Cardiac muscle cell (in vitro differentiated cells and primary cell): ENCODE data around the gene SOX2. TPM values are rescaled to one million over a fixed set of nuclear protein-coding genes. Genes with fewer than 3 reads are reported as not detected.
A peak's percentile ranks its signal among the peaks of the same experiment; 100 is the strongest.

Experiments used
- DNase-seq, 2 donors: peaks; one replicate each; pipeline versions ENCODE4 v3.0.0 to v3.0.0-alpha.2; 2010 to 2017; ENCODE audit warnings: low read depth in 1 of 2, low spot score in 1 of 2
- H3K27ac ChIP-seq: fragments of 200-600 bp; sonication (generic); 2 replicates; pipeline ENCODE4 v1.5.1; 2016
- H3K27me3 ChIP-seq: fragments of 200-600 bp; sonication (generic); 2 replicates; pipeline ENCODE4 v1.6.0; 2016; ENCODE audit warnings: control low read depth
- H3K36me3 ChIP-seq: fragments of 200-600 bp; sonication (generic); 2 replicates; pipeline ENCODE4 v1.5.1; 2016; ENCODE audit warnings: control low read depth
- H3K4me1 ChIP-seq: fragments of 200-600 bp; sonication (generic); 2 replicates; pipeline ENCODE4 v1.8.1; 2017; ENCODE audit warnings: low read depth, mild to moderate bottlenecking, mixed run types
- H3K4me3 ChIP-seq: fragments of 200-600 bp; sonication (generic); 2 replicates; pipeline ENCODE4 v1.5.1; 2016; ENCODE audit warnings: mild to moderate bottlenecking
- H3K9me3 ChIP-seq: fragments of 200-600 bp; sonication (generic); 2 replicates; pipeline ENCODE4 v1.5.1; 2017; ENCODE audit warnings: low read depth, mild to moderate bottlenecking, control low read depth
- polyA plus RNA-seq: library from polyadenylated mRNA; unstranded; fragments of >200 nt; fragmentation: Nextera tagmentation; extraction: Ambion mirVana; gene quantifications from 2 replicates; pipeline ENCODE4 v1.2.1, GENCODE V29; 2016
- total RNA-seq: library from RNA; depleted of rRNA; stranded (reverse); fragments of >200 nt; gene quantifications from 2 replicates; pipeline ENCODE4 v1.2.3, GENCODE V29; 2016
- TF ChIP-seq, protein P1 (sequence below): IDR thresholded peaks from 2 replicates; pipeline ENCODE4 v1.5.1; 2012; ENCODE audit warnings: low read depth, mild to moderate bottlenecking, low read length

The SOX2 gene
- total and polyA plus RNA-seq, 2 experiments from 2014 or later = 0.18 TPM; not detected in 1

DNA sequence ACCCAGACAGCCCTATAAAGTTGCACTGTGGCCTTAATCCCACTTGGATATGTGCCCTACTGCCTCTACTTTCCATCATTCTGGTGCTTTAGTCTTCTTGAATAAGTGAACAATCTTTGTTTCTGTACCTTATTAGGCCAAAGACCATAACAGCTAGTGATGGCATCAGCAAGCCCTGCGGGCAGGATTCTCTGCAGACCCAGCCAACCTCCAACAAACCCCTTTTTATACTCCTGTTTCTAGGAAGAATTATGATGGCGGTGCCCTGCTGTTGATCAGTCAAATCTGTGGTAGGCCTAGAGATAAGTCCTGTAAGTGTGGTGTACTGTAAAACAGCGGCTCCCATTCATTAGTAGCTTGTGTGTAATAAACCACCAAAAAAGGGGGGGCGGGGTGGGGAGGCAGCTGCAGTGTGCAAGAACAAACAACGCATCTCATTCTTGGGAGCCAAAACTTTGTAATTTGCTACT, 40.5 kb downstream of the SOX2 start:
- H3K9me3 ChIP-seq = no peaks in the 10 kb centered on the region
- no peaks in the 10 kb centered on the region for H3K36me3 ChIP-seq
- DNase-seq = peak in 1 of 2 donors; percentile 1
- peaks cover 17% of the 10 kb centered on the region for H3K4me1 ChIP-seq
- H3K27me3 ChIP-seq = no peaks in the 10 kb centered on the region
- H3K4me3 ChIP-seq = no peak overlapping the region
- TF ChIP-seq, protein P1, sequence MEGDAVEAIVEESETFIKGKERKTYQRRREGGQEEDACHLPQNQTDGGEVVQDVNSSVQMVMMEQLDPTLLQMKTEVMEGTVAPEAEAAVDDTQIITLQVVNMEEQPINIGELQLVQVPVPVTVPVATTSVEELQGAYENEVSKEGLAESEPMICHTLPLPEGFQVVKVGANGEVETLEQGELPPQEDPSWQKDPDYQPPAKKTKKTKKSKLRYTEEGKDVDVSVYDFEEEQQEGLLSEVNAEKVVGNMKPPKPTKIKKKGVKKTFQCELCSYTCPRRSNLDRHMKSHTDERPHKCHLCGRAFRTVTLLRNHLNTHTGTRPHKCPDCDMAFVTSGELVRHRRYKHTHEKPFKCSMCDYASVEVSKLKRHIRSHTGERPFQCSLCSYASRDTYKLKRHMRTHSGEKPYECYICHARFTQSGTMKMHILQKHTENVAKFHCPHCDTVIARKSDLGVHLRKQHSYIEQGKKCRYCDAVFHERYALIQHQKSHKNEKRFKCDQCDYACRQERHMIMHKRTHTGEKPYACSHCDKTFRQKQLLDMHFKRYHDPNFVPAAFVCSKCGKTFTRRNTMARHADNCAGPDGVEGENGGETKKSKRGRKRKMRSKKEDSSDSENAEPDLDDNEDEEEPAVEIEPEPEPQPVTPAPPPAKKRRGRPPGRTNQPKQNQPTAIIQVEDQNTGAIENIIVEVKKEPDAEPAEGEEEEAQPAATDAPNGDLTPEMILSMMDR = no peak
- no peak overlapping the region for H3K27ac ChIP-seq

DNA sequence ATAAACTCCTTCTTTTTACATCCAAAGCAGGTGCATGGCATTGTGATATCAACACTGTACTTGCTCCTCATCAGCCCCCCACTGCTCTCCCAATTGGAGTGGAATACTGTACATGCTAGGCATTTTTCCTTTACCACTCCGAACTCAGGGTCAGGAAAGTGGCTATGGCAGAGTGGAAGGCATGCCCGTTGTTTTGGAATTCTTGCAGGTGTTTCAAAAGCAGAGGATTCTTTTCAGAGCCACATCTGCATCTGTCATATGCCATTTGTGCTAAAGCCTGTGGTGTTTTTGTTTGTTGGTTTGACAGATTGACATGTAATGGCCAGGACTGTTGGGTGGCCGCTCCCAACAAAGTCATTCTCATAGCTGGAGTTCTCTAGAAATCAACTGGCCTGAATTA, 41.7 kb downstream of the SOX2 start:
- Histone ChIP-seq H3K4me1 (peaks cover 22% of the 10 kb centered on the region), H3K36me3 (no peaks in the 10 kb centered on the region), H3K27ac (no peak overlapping the region), H3K4me3 (no peak overlapping the region), H3K9me3 (no peaks in the 10 kb centered on the region), H3K27me3 (no peaks in the 10 kb centered on the region)
- no peak for DNase-seq
- TF ChIP-seq, protein P1 = no peak

DNA sequence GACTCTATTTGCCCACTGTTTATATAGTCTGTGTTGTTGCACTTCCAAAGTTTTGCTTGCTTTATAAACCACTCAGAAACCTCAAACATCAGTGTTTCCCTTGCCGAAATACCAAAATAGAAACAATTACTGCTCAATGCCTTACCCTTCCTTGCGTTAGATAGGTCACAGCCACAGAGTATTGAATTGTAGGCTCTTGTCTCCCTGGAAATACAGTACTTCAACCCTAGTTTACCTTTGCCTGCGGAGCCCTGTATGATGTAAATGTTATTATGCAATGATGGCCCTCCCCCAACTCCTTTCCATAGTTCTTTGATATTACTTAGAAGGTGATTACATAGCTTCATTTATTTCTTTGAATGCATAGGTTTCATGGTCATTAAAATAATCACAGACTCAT, 44.2 kb downstream of the SOX2 start:
- TF ChIP-seq, protein P1 = no peak
- Histone ChIP-seq H3K9me3 (no peaks in the 10 kb centered on the region), H3K36me3 (no peaks in the 10 kb centered on the region), H3K4me1 (peaks cover 22% of the 10 kb centered on the region), H3K4me3 (no peak overlapping the region), H3K27ac (no peak overlapping the region), H3K27me3 (no peaks in the 10 kb centered on the region)
- no peak for DNase-seq

DNA sequence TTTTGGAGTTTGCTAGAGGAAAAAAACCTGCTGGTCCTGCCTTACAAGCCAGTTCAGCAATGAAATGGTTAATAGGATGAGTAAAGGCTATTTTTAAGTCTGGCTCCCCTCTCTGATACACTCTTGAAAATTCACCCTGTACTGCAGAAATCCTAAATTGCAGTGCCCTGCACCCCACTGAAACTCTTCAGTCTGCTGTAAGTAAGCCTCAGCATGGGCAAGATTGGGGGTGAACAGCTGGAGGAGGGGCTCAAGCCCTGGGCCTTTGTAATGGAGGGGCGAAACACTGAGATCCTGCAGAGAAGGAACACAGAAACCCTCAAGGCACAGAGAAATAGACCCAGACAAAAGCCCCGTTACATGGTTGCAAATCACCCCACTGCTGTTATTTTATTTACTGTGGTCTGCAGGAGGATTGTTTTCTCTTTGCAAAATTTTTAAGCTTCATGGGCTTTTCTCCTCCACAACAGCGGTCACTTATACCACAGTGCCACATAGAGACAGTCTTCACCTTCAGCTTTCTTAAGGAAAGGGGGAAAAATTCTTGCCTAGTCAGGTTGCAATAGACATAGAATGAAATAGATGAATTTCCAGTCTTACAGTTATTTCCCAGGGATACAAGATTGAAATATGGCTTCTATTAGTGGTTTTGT, 45.0 kb downstream of the SOX2 start:
- Histone ChIP-seq H3K4me1 (peaks cover 22% of the 10 kb centered on the region), H3K27me3 (no peaks in the 10 kb centered on the region), H3K27ac (no peak overlapping the region), H3K4me3 (no peak overlapping the region), H3K36me3 (no peaks in the 10 kb centered on the region), H3K9me3 (no peaks in the 10 kb centered on the region)
- peak in 1 of 2 donors; percentile 46 for DNase-seq
- TF ChIP-seq, protein P1 = no peak

DNA sequence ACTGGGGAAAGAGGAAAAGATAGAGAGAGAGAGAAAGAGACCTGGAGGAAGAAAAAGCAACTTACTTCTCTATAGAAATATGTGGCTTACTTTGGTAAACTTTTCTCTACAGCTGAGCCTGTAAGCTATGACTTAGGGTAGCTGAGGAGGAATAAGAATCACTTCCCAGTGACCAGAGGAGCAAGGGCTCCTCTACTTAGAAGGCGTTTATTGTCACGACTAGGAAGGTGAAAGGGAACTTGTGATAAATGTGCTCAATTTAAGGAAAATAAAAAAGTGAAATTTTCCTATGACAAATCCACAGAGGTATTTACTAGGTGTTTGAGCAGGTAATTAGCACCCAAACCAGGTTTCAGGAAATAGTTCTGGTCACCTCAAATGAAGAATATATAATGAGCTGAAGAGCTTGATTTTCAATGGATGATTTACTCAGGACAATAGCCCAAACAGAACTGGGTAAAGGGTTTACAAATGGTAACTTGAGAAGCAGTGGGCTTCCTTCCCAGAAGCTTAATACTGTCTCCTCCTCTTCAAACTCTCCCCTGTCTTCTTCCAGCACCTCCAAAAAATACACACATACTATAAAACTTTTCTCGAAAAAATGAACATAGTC, 46.1 kb downstream of the SOX2 start:
- TF ChIP-seq, protein P1 = no peak
- no peaks in the 10 kb centered on the region for H3K36me3 ChIP-seq
- no peak overlapping the region for H3K27ac ChIP-seq
- H3K4me1 ChIP-seq = peaks cover 22% of the 10 kb centered on the region
- H3K27me3 ChIP-seq = no peaks in the 10 kb centered on the region
- H3K9me3 ChIP-seq = no peaks in the 10 kb centered on the region
- DNase-seq = no peak
- no peak overlapping the region for H3K4me3 ChIP-seq
